H1 (cell line): ENCODE data around the gene MDK. TPM values are rescaled to one million over a fixed set of nuclear protein-coding genes. Genes with fewer than 3 reads are reported as not detected.

ENCODE experiments used
- CTCF ChIA-PET: fragments of 300-600 bp; sonication (Branson Sonifier 250); formaldehyde crosslinking; loops from one replicate; lab custom pipeline; 2021; ENCODE audit not compliant: partially characterized antibody; lab: Charles Lee
- POLR2A ChIA-PET: fragments of 300-600 bp; sonication (Branson Sonifier 250); formaldehyde crosslinking; loops from one replicate; lab custom pipeline; 2021; ENCODE audit warnings: inconsistent platforms; ENCODE audit not compliant: partially characterized antibody; lab: Charles Lee
- DNase-seq, 2 experiments: peaks; one replicate each; pipeline versions ENCODE4 v3.0.0 to v3.0.0-alpha.2; 2010 to 2022; ENCODE audit warnings: low spot score in 2 of 2, low read depth in 1 of 2, mixed read lengths in 1 of 2
- FAIRE-seq: peaks from 2 replicates; lab custom pipeline; 2011; peaks lifted over from hg19 to GRCh38; lab: Jason Lieb, UNC
- H2AFZ ChIP-seq: 2 replicates; pipeline ENCODE4 v1.8.1; 2012; ENCODE audit warnings: low read length, inconsistent platforms
- H2AK5ac ChIP-seq: 2 replicates; pipeline ENCODE4 v1.6.1; 2013; ENCODE audit warnings: low read depth, low read length
- H2BK120ac ChIP-seq: replicated peaks from 2 replicates; pipeline ENCODE3; 2013; ENCODE audit warnings: low read depth, low read length, inconsistent platforms
- H2BK12ac ChIP-seq: 2 replicates; pipeline ENCODE4 v1.6.1; 2013; ENCODE audit warnings: low read depth, low read length
- H2BK15ac ChIP-seq: 2 replicates; pipeline ENCODE4 v1.6.1; 2013; ENCODE audit warnings: low read length
- H2BK20ac ChIP-seq: 2 replicates; pipeline ENCODE4 v1.6.1; 2013; ENCODE audit warnings: low read length
- H2BK5ac ChIP-seq: 2 replicates; pipeline ENCODE4 v1.6.1; 2013; ENCODE audit warnings: low read depth, low read length
- H3K14ac ChIP-seq: 2 replicates; pipeline ENCODE4 v1.6.1; 2013; ENCODE audit warnings: inconsistent platforms; ENCODE audit not compliant: insufficient read length
- H3K18ac ChIP-seq: 2 replicates; pipeline ENCODE4 v1.6.1; 2013; ENCODE audit warnings: low read length; ENCODE audit errors: extremely low read depth
- H3K23ac ChIP-seq: 2 replicates; pipeline ENCODE4 v1.6.1; 2013; ENCODE audit warnings: inconsistent platforms; ENCODE audit not compliant: insufficient read length
- H3K23me2 ChIP-seq: 2 replicates; pipeline ENCODE4 v1.6.1; 2013; ENCODE audit warnings: low read depth, low read length
- H3K27ac ChIP-seq: 2 replicates; pipeline ENCODE4 v1.6.1; 2011; ENCODE audit warnings: low read depth, low read length, inconsistent platforms
- H3K27me3 ChIP-seq, 4 experiments: replicated peaks in 1 of 4; 1 replicate in 1 of 4; 2 replicates in 3 of 4; pipeline versions ENCODE4 v1.6.1 to v1.8.1; 2011 to 2013; ENCODE audit warnings: low read length in 3 of 4, mild to moderate bottlenecking in 3 of 4, inconsistent platforms in 2 of 4, mixed read lengths in 2 of 4, moderate library complexity in 1 of 4; ENCODE audit not compliant: control insufficient read depth in 3 of 4, insufficient read depth in 3 of 4; ENCODE audit errors: extremely low read depth in 1 of 4
- H3K36me3 ChIP-seq, 4 experiments: 2 replicates each; pipeline versions ENCODE4 v1.6.1 to v1.8.1; 2011 to 2013; ENCODE audit warnings: mild to moderate bottlenecking in 4 of 4, low read length in 3 of 4, moderate library complexity in 2 of 4, control low read depth in 1 of 4, inconsistent platforms in 1 of 4; ENCODE audit not compliant: insufficient read depth in 4 of 4, control insufficient read depth in 2 of 4
- H3K4ac ChIP-seq: replicated peaks from 2 replicates; pipeline ENCODE3; 2013; ENCODE audit warnings: low read length, low read depth, mixed read lengths, inconsistent platforms; ENCODE audit not compliant: insufficient read length
- H3K4me1 ChIP-seq, 4 experiments: replicated peaks in 1 of 4; 1 replicate in 1 of 4; 2 replicates in 3 of 4; pipeline versions ENCODE4 v1.6.1 to v1.8.1; 2011 to 2013; ENCODE audit warnings: low read length in 3 of 4, inconsistent platforms in 2 of 4, mixed read lengths in 1 of 4; ENCODE audit not compliant: insufficient read depth in 4 of 4, control insufficient read depth in 3 of 4
- H3K4me2 ChIP-seq, 2 experiments: 2 replicates each; pipeline versions ENCODE4 v1.6.1 to v1.8.1; 2011 to 2013; ENCODE audit warnings: low read depth in 2 of 2, low read length in 2 of 2, control low read depth in 1 of 2, inconsistent platforms in 1 of 2, mild to moderate bottlenecking in 1 of 2; ENCODE audit not compliant: insufficient read depth in 1 of 2
- H3K4me3 ChIP-seq, 4 experiments: fragments of 200-600, 300-600 bp in 1 of 4; sonication (generic), shearing (Covaris generic), sonication (Bioruptor Twin) in 1 of 4; 2 replicates each; pipeline versions ENCODE4 v1.5.1 to v1.8.1; 2011 to 2016; ENCODE audit warnings: low read length in 4 of 4, low read depth in 3 of 4, control low read depth in 2 of 4, inconsistent platforms in 2 of 4, mild to moderate bottlenecking in 2 of 4, mixed read lengths in 1 of 4, moderate library complexity in 1 of 4; ENCODE audit not compliant: insufficient read depth in 2 of 4; ENCODE audit errors: extremely low read depth in 1 of 4
- H3K56ac ChIP-seq: replicated peaks from 2 replicates; pipeline ENCODE3; 2013; ENCODE audit warnings: low read depth, mild to moderate bottlenecking, mixed read lengths, low read length, inconsistent platforms; ENCODE audit not compliant: insufficient read length
- H3K79me1 ChIP-seq: 2 replicates; pipeline ENCODE4 v1.6.1; 2013; ENCODE audit warnings: low read depth, low read length, control low read depth
- H3K79me2 ChIP-seq, 2 experiments: 2 replicates each; pipeline versions ENCODE4 v1.6.1 to v1.8.1; 2012 to 2013; ENCODE audit warnings: low read length in 2 of 2, mild to moderate bottlenecking in 2 of 2, inconsistent platforms in 1 of 2; ENCODE audit not compliant: insufficient read depth in 2 of 2, control insufficient read depth in 1 of 2
- H3K9ac ChIP-seq, 4 experiments: replicated peaks in 1 of 4; 1 replicate in 1 of 4; 2 replicates in 3 of 4; pipeline versions ENCODE4 v1.6.1 to v1.8.1; 2011 to 2013; ENCODE audit warnings: low read depth in 3 of 4, low read length in 3 of 4, control low read depth in 2 of 4, mild to moderate bottlenecking in 2 of 4, moderate library complexity in 2 of 4, inconsistent platforms in 1 of 4; ENCODE audit errors: extremely low read depth in 1 of 4
- H3K9me3 ChIP-seq, 2 experiments: 2 replicates each; pipeline versions ENCODE4 v1.6.1 to v1.8.1; 2012 to 2013; ENCODE audit warnings: mild to moderate bottlenecking in 2 of 2, moderate library complexity in 2 of 2, control low read depth in 1 of 2, inconsistent platforms in 1 of 2, low read depth in 1 of 2, low read length in 1 of 2, mixed read lengths in 1 of 2; ENCODE audit not compliant: insufficient read depth in 2 of 2
- H4K20me1 ChIP-seq, 2 experiments: replicated peaks in 1 of 2; 2 replicates each; pipeline versions ENCODE3 to v1.8.1; 2011 to 2013; ENCODE audit warnings: inconsistent platforms in 2 of 2, low read length in 2 of 2, mild to moderate bottlenecking in 1 of 2; ENCODE audit not compliant: insufficient read depth in 2 of 2, control insufficient read depth in 1 of 2
- H4K5ac ChIP-seq: 2 replicates; pipeline ENCODE4 v1.6.1; 2013; ENCODE audit warnings: low read length, low read depth, mixed read lengths, inconsistent platforms; ENCODE audit not compliant: insufficient read length
- H4K8ac ChIP-seq: 2 replicates; pipeline ENCODE4 v1.8.0; 2013; ENCODE audit warnings: mild to moderate bottlenecking, moderate library complexity, low read length, inconsistent platforms; ENCODE audit not compliant: insufficient read depth; ENCODE audit errors: extremely low read depth
- H4K91ac ChIP-seq: replicated peaks from 2 replicates; pipeline ENCODE3; 2013; ENCODE audit warnings: low read length, mixed read lengths, inconsistent platforms; ENCODE audit not compliant: insufficient read length
- CBX5 ChIP-seq: fragments of 300-800, 300-1000 bp; sonication (generic); IDR thresholded peaks from 2 replicates; pipeline ENCODE4 v1.7.1; 2016; ENCODE audit warnings: antibody characterized with exemption, low read length, low read depth
- CHD2 ChIP-seq: IDR thresholded peaks from 2 replicates; pipeline ENCODE4 v1.6.1; 2012; ENCODE audit warnings: low read length, improper control_type of control experiment
- E2F6 ChIP-seq: IDR thresholded peaks from 2 replicates; pipeline ENCODE4 v1.6.1; 2012; ENCODE audit warnings: inconsistent platforms
- EGR1 ChIP-seq: IDR thresholded peaks from 2 replicates; pipeline ENCODE4 v1.6.1; 2011; ENCODE audit warnings: low read depth, low read length, borderline replicate concordance
- MAFK ChIP-seq: IDR thresholded peaks from 2 replicates; pipeline ENCODE4 v1.6.1; 2012; ENCODE audit warnings: low read depth, mild to moderate bottlenecking, improper control_type of control experiment, low read length
- POU5F1 ChIP-seq: IDR thresholded peaks from 2 replicates; pipeline ENCODE4 v1.6.1; 2011; ENCODE audit warnings: low read depth, mild to moderate bottlenecking, low read length, moderate library complexity
- RNF2 ChIP-seq: fragments of 200-900, 300-1000 bp; sonication (generic); IDR thresholded peaks from 2 replicates; pipeline ENCODE4 v1.7.1; 2016; ENCODE audit warnings: borderline replicate concordance, low read depth, mild to moderate bottlenecking, antibody characterized with exemption, low read length; ENCODE audit not compliant: poor library complexity, severe bottlenecking; ENCODE audit errors: missing control alignments
- RXRA ChIP-seq: IDR thresholded peaks from 2 replicates; pipeline ENCODE4 v1.6.1; 2011; ENCODE audit warnings: low read depth, mild to moderate bottlenecking, low read length, moderate library complexity; ENCODE audit not compliant: insufficient read depth
- SIN3A ChIP-seq, 2 experiments: IDR thresholded peaks in 1 of 2; conservative IDR thresholded peaks in 1 of 2; 2 replicates each; pipeline ENCODE4 v1.6.1; 2011 to 2012; ENCODE audit warnings: low read length in 2 of 2, improper control_type of control experiment in 1 of 2, low read depth in 1 of 2, mild to moderate bottlenecking in 1 of 2
- SIX5 ChIP-seq: IDR thresholded peaks from 2 replicates; pipeline ENCODE4 v1.6.1; 2011; ENCODE audit warnings: mild to moderate bottlenecking, low read depth, low read length
- SP2 ChIP-seq: IDR thresholded peaks from 2 replicates; pipeline ENCODE4 v1.6.1; 2012; ENCODE audit warnings: mild to moderate bottlenecking, low read length, inconsistent platforms
- SUZ12 ChIP-seq: fragments of 200-600 bp; sonication (generic); IDR thresholded peaks from 2 replicates; pipeline ENCODE4 v1.6.1; 2012; ENCODE audit warnings: mild to moderate bottlenecking, inconsistent platforms, low read length, moderate library complexity, mixed read lengths
- YY1 ChIP-seq: IDR thresholded peaks from 2 replicates; pipeline ENCODE4 v1.6.1; 2011; ENCODE audit warnings: low read depth, mild to moderate bottlenecking, low read length
- WGBS, 2 experiments: shearing (Covaris generic) in 1 of 2; methylation state at CpG; one replicate each; pipeline versions ENCODE4 v1.1.6 to v1.1.7; 2013 to 2015; ENCODE audit warnings: low lambda C conversion rate in 2 of 2, mixed read lengths in 2 of 2, inconsistent platforms in 1 of 2, low coverage in 1 of 2, missing lambda C conversion rate in 1 of 2; ENCODE audit not compliant: insufficient replicate concordance in 2 of 2, insufficient coverage in 1 of 2, insufficient read length in 1 of 2; ENCODE audit errors: extremely low coverage in 1 of 2, missing lambda C conversion rate in 1 of 2; 5-methylcytosine and 5-hydroxymethylcytosine counted together
- polyA plus RNA-seq, 7 experiments: library from polyadenylated mRNA; depleted of rRNA in 3 of 7; stranded (reverse) in 5 of 7; unstranded in 2 of 7; fragments of >200 nt in 5 of 7; fragments of 200-250 nt in 2 of 7; gene quantifications; 1 replicate in 5 of 7; 2 replicates in 1 of 7; 4 replicates in 1 of 7; pipeline versions ENCODE4 v1.2.1 to v1.2.3, GENCODE V29; 2011 to 2013; ENCODE audit warnings: missing spikeins in 2 of 7, mixed read lengths in 2 of 7
- total RNA-seq: library from RNA; stranded (reverse); fragmentation: NEBNext Ultra II Directional; extraction: Animal tissue kit (Norgen Biotek cat#: 25700); gene quantifications from 2 replicates; pipeline ENCODE4 v1.2.1, GENCODE V29; 2021

The MDK gene
- total and polyA plus RNA-seq, 2 of the 8 experiments (the other 6 are each of a cell fraction or from before 2014, with no cell fraction given): 309 to 606 TPM

GRCh38 chr11:46342239-46342638 is 39.2 kb upstream of the MDK start:
- CTCF ChIA-PET: interaction anchor here (0.9 to 44.5 kb wide), 6 partner anchors 0 to 47 kb away, joined by 3 to 1004 read pairs (median 21); partner anchors contain the start of genes DGKZ and MDK
- Histone ChIP-seq H3K9ac (no peak overlapping the region), H2BK20ac (peak overlapping the region; percentile 83; the same call in 1 of the 2 replicates), H4K5ac (no peak overlapping the region), H3K27me3 (peaks cover 0 to 7% (median 4%) of the 10 kb centered on the region in 4 experiments; a peak in 1 of 7 replicates), H3K4me2 (peak overlapping the region; percentile 8 to 11; a peak in 2 of 4 replicates), H2AK5ac (peak overlapping the region; percentile 54; the same call in 1 of the 2 replicates), H3K23me2 (peaks cover 7% of the 10 kb centered on the region; the same call in 1 of the 2 replicates), H3K9me3 (no peaks in the 10 kb centered on the region), H3K18ac (peak overlapping the region; percentile 85), H4K91ac (peak overlapping the region; percentile 89), H3K14ac (no peak overlapping the region), H4K8ac (no peak overlapping the region), H2BK12ac (peak overlapping the region; percentile 99; the same call in 1 of the 2 replicates), H4K20me1 (no peaks in the 10 kb centered on the region), H3K23ac (no peak overlapping the region), H2BK120ac (no peak overlapping the region), H2BK5ac (peak overlapping the region; percentile 55; the same call in 1 of the 2 replicates), H3K36me3 (no peaks in the 10 kb centered on the region), H3K27ac (no peak overlapping the region), H3K4me1 (peaks cover 42 to 63% (median 50%) of the 10 kb centered on the region in 4 experiments), H3K79me2 (no peaks in the 10 kb centered on the region), H3K4me3 (no peak overlapping the region), H3K79me1 (0 out of 2 replicates have a peak, but pooled peaks cover 3% of the 10 kb centered on the region), H2BK15ac (peak overlapping the region; percentile 90), H3K56ac (no peak overlapping the region), H2AFZ (no peak overlapping the region), H3K4ac (no peak overlapping the region)
- FAIRE-seq (no peak), DNase-seq (no peak)
- POLR2A ChIA-PET: interaction anchor here (0.6 to 1.7 kb wide), 5 partner anchors 8 to 99 kb away, joined by 3 to 5 read pairs (median 4); no protein-coding TSS in a partner anchor
- no peak for TF ChIP-seq SP2
- TF ChIP-seq EGR1: no peak
- TF ChIP-seq MAFK: no peak
- no peak for TF ChIP-seq RXRA
- no peak for TF ChIP-seq SIN3A (conservative IDR thresholded peaks at IDR 0.05 in 1 of 2, IDR thresholded peaks at IDR 0.05 in 1 of 2; ENCODE audit: low read depth in 1 of 2, low read length in 2 of 2)
- no peak for TF ChIP-seq CBX5
- no peak for TF ChIP-seq YY1
- TF ChIP-seq SIX5: no peak
- no peak for TF ChIP-seq E2F6
- TF ChIP-seq POU5F1: no peak
- TF ChIP-seq CHD2: no peak
- TF ChIP-seq SUZ12: no peak
- TF ChIP-seq RNF2: no peak
- 77% methylated on average over 5 of the region's 5 CpGs; no CpG with 5 or more reads in 1 of the 2 experiments for WGBS, 2 experiments
